Measurements from ENCODE around the gene QKI. TPM values are rescaled to one million over a fixed set of nuclear protein-coding genes. Genes with fewer than 3 reads are reported as not detected.

The QKI gene
- total and polyA plus RNA-seq, 2 donors (not counting 3 experiments of a cell fraction or from before 2014, with no cell fraction given), result 178 to 232 TPM

DNA sequence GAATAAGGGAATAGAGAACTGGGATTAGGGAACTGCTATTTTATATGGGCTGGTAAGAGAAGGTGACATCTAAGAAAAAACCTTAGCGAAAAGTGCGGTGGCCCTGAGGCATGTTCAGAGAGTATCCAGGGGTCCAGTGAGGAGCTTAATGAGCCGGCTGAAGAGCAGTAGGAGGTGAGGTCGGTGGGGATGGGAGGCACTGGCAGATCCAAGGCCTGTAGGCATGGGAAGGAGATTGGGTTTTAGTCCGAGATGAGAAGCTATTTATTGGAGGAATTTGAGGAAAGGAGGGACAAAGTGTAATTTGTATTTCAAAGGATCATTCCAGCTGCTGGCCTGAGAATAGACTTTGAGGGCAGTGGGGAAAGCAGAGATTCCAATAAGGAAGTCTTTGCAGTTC, 123.8 kb downstream of the QKI start:
- Histone ChIP-seq H3K9me3 (replicated peaks; ENCODE audit: control insufficient read depth, insufficient read depth, low read length) (no peaks in the 10 kb centered on the region), H3K4me3 (replicated peaks in 1 of 3; ENCODE audit: insufficient read depth in 1 of 3, low read depth in 1 of 3, low read length in 3 of 3) (no peak overlapping the region), H3K4me1 (ENCODE audit: control insufficient read depth, extremely low read depth, insufficient read depth, low read length) (peaks cover 2% of the 10 kb centered on the region), H2AFZ (ENCODE audit: low read depth, low read length) (no peak overlapping the region), H4K20me1 (replicated peaks; ENCODE audit: control insufficient read depth, extremely low read depth, insufficient read depth, low read length) (peaks cover 28% of the 10 kb centered on the region), H3K4me2 (ENCODE audit: insufficient read depth, low read length) (no peak overlapping the region), H3K27ac (ENCODE audit: insufficient read depth, low read depth, low read length) (no peak overlapping the region), H3K27me3 (ENCODE audit: control insufficient read depth in 2 of 2, insufficient read depth in 2 of 2, low read length in 2 of 2) (no peaks in the 10 kb centered on the region), H3K36me3 (ENCODE audit: control insufficient read depth in 2 of 2, extremely low read depth in 1 of 2, insufficient read depth in 2 of 2, low read length in 2 of 2) (peaks cover 0 to 9% of the 10 kb centered on the region in 2 experiments), H3K9me1 (replicated peaks; ENCODE audit: control insufficient read depth, extremely low read depth, insufficient read depth, low read length) (no peaks in the 10 kb centered on the region), H3K9ac (replicated peaks; ENCODE audit: extremely low read depth, insufficient read depth, low read length) (no peak overlapping the region), H3K79me2 (ENCODE audit: control insufficient read depth, insufficient read depth, low read length) (peaks cover 93% of the 10 kb centered on the region)
- dilution Hi-C loops (cut with MboI; ENCODE audit: extremely low pct_ligation_motif_present, low sequenced_read_pairs) (no loop called here), intact Hi-C loops (cut with micrococcal nuclease) (no loop called here)
- DNase-seq (ENCODE audit: low read depth, low spot score) (no peak), FAIRE-seq (no peak)
- POLR2A ChIA-PET, result no interaction called here
- BruUV-seq (replicated peaks), result no TSS peak
- CTCF ChIA-PET, result interaction anchor here (1.0 kb wide), 1 partner anchor 10 kb away, joined by 3 read pairs; no protein-coding TSS in a partner anchor
- TF ChIP-seq FOS (IDR thresholded peaks at IDR 0.05; ENCODE audit: borderline replicate concordance, insufficient read depth, low read length) (no peak), POLR2A (IDR thresholded peaks at IDR 0.05; ENCODE audit: low read depth, low read length) (no peak), GATA2 (IDR thresholded peaks at IDR 0.05; ENCODE audit: insufficient read depth, insufficient read length, low read depth, low read length) (no peak), JUN (IDR thresholded peaks at IDR 0.05; ENCODE audit: borderline replicate concordance, insufficient read depth, insufficient read length, low read depth) (no peak)
- TF ChIP-seq, protein P1, sequence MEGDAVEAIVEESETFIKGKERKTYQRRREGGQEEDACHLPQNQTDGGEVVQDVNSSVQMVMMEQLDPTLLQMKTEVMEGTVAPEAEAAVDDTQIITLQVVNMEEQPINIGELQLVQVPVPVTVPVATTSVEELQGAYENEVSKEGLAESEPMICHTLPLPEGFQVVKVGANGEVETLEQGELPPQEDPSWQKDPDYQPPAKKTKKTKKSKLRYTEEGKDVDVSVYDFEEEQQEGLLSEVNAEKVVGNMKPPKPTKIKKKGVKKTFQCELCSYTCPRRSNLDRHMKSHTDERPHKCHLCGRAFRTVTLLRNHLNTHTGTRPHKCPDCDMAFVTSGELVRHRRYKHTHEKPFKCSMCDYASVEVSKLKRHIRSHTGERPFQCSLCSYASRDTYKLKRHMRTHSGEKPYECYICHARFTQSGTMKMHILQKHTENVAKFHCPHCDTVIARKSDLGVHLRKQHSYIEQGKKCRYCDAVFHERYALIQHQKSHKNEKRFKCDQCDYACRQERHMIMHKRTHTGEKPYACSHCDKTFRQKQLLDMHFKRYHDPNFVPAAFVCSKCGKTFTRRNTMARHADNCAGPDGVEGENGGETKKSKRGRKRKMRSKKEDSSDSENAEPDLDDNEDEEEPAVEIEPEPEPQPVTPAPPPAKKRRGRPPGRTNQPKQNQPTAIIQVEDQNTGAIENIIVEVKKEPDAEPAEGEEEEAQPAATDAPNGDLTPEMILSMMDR (IDR thresholded peaks at IDR 0.05; ENCODE audit: extremely low read depth in 1 of 2, insufficient read depth in 1 of 2, low read depth in 1 of 2, low read length in 2 of 2), result no peak

DNA sequence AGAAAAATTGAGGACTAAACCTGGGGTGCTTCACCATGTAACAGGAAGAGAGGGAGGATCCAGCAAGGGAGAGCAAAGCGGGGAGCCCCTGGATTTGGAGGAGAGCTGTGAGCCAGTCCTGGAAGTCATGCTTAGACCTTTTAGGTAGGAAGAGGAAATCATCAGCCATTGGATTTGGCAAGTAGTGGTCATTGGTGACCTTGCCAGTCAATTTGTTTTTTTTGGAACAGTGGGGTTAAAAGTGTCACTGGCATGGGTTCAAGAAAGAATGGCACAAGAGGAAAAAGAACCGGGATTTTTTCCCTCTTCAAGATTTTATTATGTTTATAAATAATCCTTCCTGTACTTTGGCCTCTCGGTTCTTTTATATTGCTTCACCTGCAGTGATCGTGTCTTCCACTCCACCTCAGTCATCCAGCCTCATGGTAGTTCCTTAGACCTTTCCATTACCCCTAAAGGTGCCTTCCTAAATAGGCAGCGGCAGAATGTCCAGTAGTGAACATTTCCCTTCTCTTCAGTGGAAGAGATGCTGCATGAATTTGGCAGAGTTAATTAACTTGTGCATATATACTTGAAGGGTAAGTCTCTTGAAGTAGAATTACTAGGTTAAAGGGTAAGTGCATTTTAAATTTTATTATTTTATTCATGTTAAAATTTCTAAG, 124.7 kb downstream of the QKI start:
- TF ChIP-seq JUN (IDR thresholded peaks at IDR 0.05; ENCODE audit: borderline replicate concordance, insufficient read depth, insufficient read length, low read depth), result no peak
- TF ChIP-seq, protein P1 (IDR thresholded peaks at IDR 0.05; ENCODE audit: extremely low read depth in 1 of 2, insufficient read depth in 1 of 2, low read depth in 1 of 2, low read length in 2 of 2), result no peak
- no peak for TF ChIP-seq POLR2A (IDR thresholded peaks at IDR 0.05; ENCODE audit: low read depth, low read length)
- TF ChIP-seq GATA2 (IDR thresholded peaks at IDR 0.05; ENCODE audit: insufficient read depth, insufficient read length, low read depth, low read length), result no peak
- TF ChIP-seq EZH2 (IDR thresholded peaks at IDR 0.05; ENCODE audit: borderline replicate concordance, low read depth, low read length, severe bottlenecking), result no peak
- no peak for TF ChIP-seq POLR2AphosphoS5 (IDR thresholded peaks at IDR 0.05; ENCODE audit: insufficient read depth, low read depth, low read length)
- TF ChIP-seq, protein P2, sequence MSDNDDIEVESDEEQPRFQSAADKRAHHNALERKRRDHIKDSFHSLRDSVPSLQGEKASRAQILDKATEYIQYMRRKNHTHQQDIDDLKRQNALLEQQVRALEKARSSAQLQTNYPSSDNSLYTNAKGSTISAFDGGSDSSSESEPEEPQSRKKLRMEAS (IDR thresholded peaks at IDR 0.05; ENCODE audit: insufficient read depth, insufficient read length), result no peak
- no peak for TF ChIP-seq FOS (IDR thresholded peaks at IDR 0.05; ENCODE audit: borderline replicate concordance, insufficient read depth, low read length)
- peaks cover 94% of the 10 kb centered on the region for H3K79me2 ChIP-seq (ENCODE audit: control insufficient read depth, insufficient read depth, low read length)
- peaks cover 31% of the 10 kb centered on the region for H4K20me1 ChIP-seq (replicated peaks; ENCODE audit: control insufficient read depth, extremely low read depth, insufficient read depth, low read length)
- intact Hi-C loops (cut with micrococcal nuclease) (no loop called here), dilution Hi-C loops (cut with MboI; ENCODE audit: extremely low pct_ligation_motif_present, low sequenced_read_pairs) (no loop called here)
- H3K9me3 ChIP-seq (replicated peaks; ENCODE audit: control insufficient read depth, insufficient read depth, low read length), result no peaks in the 10 kb centered on the region
- H3K36me3 ChIP-seq (ENCODE audit: control insufficient read depth in 2 of 2, extremely low read depth in 1 of 2, insufficient read depth in 2 of 2, low read length in 2 of 2), result peaks cover 0 to 9% of the 10 kb centered on the region in 2 experiments
- no peak overlapping the region for H3K4me3 ChIP-seq (replicated peaks in 1 of 3; ENCODE audit: insufficient read depth in 1 of 3, low read depth in 1 of 3, low read length in 3 of 3)
- no peak overlapping the region for H3K27ac ChIP-seq (ENCODE audit: insufficient read depth, low read depth, low read length)
- ChIA-PET POLR2A (no interaction called here), CTCF (no interaction called here)
- H3K4me1 ChIP-seq (ENCODE audit: control insufficient read depth, extremely low read depth, insufficient read depth, low read length), result peaks cover 2% of the 10 kb centered on the region
- H3K9me1 ChIP-seq (replicated peaks; ENCODE audit: control insufficient read depth, extremely low read depth, insufficient read depth, low read length), result no peaks in the 10 kb centered on the region
- FAIRE-seq, result no peak
- no peak overlapping the region for H3K9ac ChIP-seq (replicated peaks; ENCODE audit: extremely low read depth, insufficient read depth, low read length)
- DNase-seq (ENCODE audit: low read depth, low spot score), result no peak
- H2AFZ ChIP-seq (ENCODE audit: low read depth, low read length), result no peak overlapping the region
- no peaks in the 10 kb centered on the region for H3K27me3 ChIP-seq (ENCODE audit: control insufficient read depth in 2 of 2, insufficient read depth in 2 of 2, low read length in 2 of 2)
- H3K4me2 ChIP-seq (ENCODE audit: insufficient read depth, low read length), result no peak overlapping the region
- BruUV-seq (replicated peaks), result no TSS peak

Data from endothelial cell of umbilical vein (primary cell).